NCI-H82 treated with DMSO at 0.1 percent for 48 hours (cell line): ENCODE data around the gene FOSB.
"Not testable (repeated sequence)": the region's sequence is repeated elsewhere in the genome, so short reads cannot be mapped to it uniquely, and the experiment has no call there.

Source experiments
- DNase-seq: peaks from one replicate; lab custom pipeline; 2025; ENCODE audit not compliant: unreplicated experiment; lab: John Stamatoyannopoulos, UW

FOSB gene

DNA sequence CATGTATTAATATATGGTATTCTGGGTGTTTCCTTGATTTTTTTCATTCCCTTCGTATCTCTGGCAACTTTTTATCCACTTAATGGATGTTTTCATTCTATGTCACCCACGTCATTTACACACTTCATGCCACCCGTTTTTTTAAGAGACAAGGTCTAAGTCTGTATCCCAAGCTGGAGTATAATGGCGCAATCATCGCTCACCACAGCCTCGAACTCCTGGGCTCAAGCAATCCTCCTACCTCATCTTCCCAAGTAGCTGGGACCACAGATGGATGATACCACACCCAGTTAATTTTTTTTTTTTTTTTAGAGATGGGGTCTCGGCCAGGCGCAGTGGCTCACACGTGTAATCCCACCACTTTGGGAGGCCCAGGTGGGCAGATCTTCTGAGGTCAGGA is 36.1 kb downstream of the FOSB start:
- DNase-seq: no peak

DNA sequence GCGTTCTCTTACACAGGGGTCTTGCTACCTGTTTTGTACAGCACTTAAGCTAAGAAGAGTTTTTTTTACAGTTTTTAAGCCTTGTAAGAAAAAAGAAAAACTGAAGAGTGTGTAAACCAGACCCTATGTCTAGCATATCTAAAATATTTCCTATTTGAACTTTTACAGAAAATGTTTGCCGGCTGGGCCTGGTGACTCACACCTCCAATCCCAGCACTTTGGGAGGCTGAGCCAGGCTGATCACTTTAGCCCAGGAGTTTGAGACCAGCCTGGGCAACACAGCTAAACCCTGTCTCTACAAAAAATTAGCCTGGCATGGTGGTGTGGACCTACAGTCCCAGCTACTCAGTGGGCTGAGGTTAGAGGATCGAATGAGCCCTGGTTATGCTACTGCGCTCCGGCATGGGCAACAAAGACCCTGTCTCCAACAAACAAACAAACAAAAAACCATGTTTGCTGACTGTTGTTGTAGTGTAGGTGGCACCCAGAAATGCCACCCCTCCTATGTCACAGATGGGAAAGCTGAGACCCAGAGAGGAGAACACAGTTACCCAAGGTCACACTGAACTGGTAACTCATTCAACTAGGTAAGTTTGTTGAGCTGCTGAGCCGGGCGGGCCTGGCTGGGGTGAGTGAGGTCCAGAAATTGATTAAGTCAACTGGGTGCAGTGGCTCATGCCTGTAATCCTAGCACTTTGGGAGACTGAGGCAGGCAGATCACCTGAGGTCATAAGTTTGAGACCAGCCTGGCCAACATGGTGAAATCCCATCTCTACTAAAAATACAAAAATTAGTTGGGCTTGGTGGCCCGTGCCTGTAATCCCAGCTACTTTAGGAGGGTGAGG is 37.6 kb downstream of the FOSB start:
- no peak for DNase-seq

DNA sequence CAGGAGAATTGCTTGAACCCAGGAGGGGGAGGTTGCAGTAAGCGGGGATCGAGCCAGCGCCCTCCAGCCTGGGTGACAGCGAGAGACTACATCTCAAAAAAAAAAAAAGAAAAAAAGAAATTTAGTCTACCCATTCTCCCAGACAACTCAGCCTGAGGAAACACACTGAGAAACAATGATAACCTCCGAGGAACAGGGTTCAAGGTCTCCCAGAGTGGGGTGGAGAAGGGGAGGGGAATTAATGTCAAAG is 38.1 kb downstream of the FOSB start:
- no peak for DNase-seq

DNA sequence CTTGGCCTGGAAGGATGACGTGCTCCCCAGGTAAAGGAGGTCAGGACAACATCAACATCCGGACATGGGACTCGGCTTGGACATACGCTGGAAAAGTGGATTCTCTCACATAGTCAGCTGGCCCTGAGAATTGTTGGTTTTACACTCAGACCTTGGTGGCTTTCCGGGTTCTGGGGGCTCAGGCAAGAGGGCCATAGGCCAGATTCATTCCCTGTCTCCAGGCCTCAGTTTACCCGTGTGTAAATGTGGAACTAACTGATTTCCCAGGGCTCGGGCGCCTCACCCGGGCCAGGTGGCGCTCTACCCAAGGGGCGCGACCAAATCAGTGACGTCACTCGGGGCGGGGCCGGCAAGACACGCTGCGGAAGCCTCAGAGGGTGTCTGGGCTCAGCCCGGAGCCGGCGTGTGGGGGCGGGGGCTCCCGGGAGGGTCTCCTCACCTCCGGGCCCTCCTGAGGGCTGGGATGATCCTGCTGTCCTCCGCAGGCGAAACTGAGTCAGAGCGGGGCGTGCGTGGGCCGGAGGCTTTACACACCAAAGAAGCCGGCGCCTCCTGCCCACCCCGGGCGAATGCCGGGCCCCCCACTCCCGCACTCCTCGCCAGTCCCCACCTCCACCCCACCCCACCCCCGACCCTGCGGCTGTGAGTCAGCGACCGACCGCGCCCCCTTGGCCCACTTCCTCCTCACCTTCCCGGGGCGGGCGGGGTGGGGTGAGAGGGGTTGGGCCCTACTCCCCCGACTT is 38.6 kb downstream of the FOSB start:
- peak; percentile 79 for DNase-seq

DNA sequence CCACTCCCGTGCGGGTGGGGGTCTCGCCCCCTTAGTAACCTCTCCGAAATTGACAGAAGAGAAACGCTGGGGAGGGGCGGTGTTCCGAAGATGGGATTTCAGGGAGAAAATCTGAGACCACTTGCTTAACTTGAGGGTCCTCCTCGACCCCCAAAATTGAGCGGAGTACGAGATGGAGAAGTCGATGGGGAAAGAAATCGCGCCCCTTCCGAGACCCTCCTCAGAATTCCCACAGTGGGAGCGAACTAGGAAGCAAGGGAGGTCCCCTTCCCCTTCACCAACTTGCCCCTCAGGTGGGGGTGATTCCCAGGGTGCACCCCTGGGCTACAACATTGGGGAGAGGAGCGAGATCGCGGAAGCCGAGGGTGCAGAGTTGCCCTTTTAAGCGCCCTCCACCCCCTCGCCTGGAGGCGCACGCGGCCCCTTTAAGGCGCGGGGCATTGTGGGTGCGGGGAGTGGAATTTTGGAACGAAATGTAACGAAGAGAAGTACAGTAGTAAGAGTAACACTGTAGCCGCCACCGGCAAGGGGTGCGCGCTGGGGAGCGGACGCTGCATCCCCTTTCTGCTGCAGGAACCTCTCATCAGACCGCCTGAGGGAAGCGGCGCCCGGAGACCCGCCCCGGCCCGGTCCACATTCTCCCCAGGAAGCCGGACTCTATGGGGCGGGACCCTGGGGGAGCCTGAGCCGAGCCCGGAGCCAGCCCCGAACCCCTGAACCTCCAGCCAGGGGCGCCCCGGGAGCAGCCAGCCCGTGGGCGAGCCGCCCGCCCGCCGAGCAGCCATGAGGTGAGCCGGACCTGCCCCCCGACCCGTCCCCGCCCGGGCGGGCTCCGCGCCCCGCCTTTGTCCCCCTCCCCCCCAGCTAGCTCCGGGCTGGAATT is 39.4 kb downstream of the FOSB start, which contains the start of gene VASP:
VASP (plus strand) TSS at position 491 of the 883 bp plus-strand sequence; CDS start at position 784, 293 bp downstream.
- peak; percentile 59 for DNase-seq

DNA sequence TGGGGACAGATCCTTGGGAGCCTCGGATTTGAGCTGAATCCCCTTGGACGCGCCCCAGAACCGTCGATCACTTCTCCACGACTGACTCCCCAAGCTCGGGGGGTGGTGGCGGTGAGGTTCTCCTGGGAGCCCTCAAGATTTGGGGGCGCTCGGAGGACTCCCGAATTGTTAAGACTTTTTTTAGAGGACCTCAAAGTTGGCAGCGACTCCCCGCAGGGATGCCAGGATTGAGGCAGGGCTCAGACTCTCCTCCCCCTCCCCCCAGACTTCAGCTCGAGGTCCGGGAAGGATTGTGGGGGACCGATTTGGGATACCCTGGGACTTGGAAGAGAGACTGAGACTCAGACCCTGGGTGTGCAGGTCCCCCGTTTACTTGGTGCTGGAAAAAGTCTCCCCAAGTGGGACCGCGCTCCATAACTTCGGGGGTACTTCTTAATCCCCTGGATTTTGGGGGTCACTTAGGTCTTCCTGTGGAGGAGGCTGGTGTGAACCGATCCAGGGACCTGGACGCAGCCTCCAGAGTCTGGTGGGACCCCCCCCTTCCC is 40.1 kb downstream of the FOSB start:
- DNase-seq: no peak

DNA sequence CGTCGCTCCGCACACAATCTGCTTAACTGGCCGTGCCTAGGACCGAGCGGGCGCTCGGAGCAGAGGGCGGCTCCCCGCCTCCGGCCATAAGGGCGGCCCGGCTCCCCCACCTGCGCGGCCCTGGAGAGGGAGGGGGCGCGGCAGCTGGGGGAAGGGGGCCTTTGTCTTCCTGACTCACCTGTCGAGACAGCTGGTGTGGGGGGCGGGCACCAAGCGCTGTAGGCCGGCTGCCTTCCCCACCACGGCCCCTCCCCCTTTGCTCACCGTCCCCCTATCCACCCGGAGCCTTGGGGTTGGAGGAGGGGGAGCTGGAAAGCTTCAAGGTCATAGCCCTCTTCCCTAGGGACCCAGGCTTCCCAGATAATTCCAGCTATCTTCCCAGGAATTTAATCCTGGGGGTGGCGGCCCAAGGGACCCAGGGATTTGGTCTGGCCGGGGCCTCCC is 40.6 kb downstream of the FOSB start:
- peak; percentile 74 for DNase-seq

DNA sequence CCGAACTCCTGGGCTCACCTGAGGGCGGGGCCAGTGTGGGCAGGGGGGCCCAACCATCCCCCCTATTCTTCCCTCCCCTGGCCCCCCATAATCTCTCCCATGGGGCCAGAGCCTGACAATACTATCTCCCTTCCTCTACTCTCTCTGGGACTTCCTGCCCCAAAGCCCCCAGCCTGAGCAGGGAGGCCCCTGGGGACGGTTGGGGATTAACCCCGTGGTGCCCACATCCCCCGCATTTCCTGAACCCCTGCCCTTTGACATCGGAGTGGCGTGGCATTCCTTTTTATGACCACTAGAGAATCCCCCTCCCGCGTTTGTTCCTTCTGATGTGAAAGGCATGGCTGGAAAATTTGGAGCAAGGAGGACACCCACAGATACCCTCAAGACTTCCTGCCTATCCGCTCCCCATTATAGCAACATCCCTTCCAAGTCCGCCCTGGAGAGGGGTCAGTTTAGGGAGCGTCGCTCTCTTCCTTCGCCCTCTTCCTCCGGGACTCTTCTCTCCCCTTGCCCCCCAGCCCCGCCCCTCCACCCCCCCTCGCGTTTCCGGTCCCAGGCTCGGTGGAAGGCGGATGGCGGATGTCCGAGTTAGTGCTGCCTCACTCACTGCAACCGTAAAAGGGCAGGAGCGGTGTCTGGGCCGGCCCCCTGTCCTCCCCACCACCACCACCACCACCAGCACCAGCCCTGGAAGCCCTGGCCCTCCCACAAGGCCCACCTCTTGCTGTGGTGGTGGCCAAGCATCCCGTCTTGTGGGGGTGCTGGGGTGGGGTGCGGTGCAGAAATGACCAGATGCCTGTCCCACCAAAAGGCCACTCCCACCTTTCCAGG is 41.3 kb downstream of the FOSB start:
- no peak for DNase-seq

DNA sequence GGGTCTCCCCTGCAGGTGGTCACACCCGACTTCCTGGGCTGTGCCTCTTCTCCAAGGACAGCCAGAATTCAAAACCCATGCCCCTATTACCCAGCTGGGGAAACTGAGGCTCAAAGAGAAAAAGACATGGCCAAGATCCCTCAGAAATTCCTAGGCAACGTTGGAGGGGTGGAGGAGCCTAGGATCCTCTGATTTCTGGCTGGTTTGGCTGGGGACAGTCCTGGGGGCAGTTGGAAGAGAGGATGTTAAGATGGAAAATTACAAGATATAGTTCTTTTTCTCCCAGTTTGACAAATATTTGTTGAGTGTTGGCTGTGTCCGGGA is 41.9 kb downstream of the FOSB start:
- no peak for DNase-seq

DNA sequence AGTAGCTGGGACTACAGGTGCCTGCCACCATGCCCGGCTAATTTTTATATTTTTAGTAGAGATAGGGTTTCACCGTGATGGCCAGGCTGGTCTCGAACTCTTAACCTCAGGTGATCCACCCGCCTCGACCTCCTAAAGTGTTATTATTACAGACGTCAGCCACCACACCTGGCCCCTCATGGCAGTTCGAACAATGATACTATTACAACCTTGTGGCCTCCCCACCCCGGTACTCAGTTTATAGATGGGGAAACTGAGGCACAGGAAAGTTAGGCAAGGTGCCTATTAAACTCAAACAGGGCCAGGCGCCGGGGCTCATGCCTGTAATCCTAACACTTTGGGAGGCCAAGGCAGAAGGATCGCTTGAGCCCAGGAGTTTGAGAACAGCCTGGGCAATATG is 42.6 kb downstream of the FOSB start:
- DNase-seq: not testable (repeated sequence)

DNA sequence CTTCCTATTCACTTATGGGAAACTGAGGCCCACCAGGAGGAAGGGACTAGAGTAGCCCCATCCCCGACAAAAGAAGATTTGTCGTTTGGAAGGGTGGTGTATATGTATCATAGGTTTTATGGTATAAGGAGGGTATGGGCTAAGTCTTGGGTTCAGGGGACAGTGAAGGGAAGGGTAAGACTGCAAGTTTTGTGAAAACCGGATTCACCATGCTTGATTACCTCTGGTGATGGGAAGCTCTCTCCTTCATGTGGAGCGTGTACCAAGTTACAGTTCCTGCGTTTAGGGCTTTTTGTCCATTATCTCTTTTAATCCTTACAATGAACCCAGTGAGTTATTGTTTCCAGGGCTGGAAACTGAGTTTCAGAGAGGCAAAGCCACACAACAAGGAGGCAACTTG is 43.3 kb downstream of the FOSB start:
- no peak for DNase-seq

DNA sequence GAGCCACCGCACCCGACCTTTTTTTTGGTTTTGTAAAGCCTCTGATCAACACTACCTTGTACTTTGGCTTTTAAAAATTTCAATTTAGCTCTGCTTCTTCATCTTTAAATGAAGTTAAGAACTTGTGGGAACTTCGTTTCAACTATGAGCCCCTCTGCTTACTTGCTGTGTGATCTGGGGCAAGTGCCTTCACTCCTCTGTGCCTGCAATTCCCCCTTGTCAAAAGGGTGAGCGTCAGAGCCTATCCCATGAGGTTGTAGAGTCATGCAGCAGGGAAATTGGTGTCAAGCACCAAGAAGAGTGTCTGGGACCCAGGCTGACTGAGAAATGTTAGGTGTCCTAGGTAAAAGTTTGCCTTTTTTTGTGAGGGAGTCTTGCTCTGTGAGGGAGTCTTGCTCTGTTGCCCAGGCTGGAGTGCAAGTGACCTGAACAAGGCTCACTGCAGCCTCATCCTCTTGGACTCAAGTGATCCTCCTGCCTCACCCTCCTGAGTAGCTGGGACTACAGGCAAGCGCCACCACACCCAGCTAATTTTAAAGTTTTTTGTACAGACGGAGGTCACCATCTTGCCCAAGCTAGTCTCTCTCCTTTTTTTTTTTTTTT is 45.2 kb downstream of the FOSB start:
- no peak for DNase-seq

DNA sequence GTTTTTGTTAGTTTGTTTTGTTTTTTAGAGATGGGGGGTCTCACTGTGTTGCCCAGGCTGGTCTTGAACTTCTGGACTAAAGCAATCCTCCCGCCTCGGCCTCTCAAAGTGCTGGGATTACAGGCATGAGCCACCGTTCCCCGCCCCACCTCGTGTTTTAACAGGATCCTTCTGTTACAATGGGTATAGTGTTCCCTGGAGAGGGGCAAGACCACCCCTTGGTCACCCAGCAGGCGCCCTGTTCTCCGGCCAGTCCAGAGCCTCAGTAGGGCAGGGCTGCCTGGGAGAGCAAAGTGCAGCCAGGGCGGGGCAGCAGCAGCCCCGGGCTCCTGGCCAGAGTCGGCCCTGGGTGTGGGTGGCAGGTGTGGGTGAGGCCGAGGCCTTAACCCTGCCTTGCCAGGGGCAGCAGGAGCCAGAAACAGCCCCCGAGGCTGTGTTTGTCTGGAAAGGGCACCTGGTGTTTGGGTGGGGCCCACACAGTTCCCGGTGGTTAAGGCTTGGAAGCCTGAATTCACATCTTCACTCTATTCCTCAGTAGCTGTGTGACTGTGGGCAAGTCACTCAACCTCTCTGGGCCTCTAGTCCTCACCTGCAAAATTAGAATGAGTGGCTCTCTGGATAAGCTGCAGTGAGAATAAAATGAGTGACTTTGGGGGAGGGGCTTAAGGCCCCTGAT is 46.7 kb downstream of the FOSB start:
- no peak for DNase-seq

DNA sequence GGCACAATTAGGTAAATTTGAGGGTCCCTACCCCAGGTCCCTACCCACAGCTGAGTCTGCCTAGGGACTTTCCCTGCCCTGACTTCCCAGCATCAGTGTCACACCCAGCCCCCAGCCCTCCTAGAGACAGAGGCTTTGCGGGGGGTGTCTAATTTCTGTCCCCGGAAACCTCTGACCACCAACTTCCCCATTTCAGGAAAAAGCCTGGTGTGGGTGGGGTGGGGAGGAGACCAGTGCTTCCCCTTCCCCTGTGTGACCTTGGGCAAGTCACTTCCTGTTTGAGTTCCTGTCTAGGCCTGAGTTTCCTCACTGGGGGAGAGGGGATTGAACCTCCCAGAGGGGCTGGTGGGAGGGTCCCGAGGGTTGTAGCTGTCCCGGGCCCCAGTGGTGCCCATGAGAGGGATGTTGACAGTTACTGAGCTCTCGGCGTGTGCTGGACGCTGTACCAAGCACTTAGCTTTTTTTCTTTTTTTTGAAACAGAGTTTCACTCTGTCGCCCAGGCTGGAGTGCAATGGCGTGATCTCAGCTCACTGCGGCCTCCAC is 47.4 kb downstream of the FOSB start:
- DNase-seq: no peak

DNA sequence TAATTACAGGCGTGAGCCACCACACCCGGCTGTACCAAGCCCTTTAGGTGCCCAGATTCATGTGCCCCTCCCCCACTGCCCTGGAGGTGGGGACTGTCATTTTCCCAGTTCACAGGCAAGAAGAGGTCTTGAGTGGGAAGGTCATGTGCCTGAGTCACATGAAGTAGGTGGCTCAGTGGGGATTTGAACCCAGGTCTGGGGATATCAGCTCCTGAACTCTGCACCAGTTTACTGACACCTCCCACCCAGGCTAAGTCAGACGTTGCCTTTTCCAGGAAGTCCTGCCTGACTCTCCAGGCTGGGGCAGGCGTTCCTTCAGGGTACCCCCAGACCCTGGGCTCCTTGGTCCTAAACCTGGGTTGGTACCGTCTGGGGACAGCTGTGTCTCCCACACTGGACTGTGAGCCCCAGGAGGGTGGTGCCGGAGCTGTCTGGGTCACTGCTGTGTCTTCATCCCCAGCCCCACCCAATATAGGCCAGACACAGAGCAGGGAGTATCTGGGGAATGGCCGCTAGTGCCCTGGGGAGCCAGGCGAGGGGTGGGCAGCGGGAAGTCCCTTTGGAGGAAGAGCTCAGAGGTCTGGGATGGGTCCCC is 48.1 kb downstream of the FOSB start:
- no peak for DNase-seq

DNA sequence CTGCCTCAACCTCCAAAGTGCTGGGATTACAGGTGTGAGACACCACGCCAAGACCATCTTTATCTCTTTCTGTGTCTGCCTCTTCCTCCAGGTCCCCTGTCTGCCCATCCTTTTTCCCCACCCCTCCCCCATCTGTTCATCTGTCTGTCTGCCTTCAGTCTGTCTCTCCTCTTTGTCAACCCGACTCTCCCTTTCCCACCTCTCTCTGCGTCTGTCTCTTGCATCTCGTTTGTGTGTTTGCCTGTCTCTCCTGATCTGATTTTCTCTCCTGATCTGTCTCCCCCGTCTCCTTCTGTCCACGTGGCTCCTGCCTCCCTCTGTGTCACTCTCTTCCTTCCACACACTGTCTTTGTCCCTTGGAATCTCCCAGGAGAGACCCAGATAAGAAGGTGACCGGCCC is 49.4 kb downstream of the FOSB start:
- DNase-seq: no peak

DNA sequence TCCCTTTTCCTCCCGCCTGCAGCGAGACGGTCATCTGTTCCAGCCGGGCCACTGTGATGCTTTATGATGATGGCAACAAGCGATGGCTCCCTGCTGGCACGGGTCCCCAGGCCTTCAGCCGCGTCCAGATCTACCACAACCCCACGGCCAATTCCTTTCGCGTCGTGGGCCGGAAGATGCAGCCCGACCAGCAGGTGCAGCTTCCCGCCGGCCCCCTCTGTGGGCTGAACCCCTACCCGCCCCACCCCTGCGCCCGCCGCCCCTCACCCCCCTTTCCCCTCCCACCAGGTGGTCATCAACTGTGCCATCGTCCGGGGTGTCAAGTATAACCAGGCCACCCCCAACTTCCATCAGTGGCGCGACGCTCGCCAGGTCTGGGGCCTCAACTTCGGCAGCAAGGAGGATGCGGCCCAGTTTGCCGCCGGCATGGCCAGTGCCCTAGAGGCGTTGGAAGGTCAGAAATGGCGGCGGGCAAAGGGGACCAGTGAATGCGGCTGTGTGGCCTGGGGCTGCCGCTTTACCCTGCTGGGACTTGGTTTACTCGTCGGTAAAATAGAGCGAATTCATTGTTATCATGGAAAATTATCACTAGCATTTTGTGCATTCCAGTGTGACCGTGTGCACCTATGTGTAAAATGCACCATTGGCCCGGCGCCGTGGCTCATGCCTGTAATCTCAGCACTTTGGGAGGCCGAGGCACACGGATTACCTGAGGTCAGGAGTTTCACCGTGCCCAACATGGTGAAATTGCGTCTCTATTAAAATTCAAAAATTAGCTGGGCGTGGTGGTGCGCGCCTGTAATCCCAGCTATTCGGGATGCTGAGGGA is 50.1 kb downstream of the FOSB start:
- DNase-seq: no peak

DNA sequence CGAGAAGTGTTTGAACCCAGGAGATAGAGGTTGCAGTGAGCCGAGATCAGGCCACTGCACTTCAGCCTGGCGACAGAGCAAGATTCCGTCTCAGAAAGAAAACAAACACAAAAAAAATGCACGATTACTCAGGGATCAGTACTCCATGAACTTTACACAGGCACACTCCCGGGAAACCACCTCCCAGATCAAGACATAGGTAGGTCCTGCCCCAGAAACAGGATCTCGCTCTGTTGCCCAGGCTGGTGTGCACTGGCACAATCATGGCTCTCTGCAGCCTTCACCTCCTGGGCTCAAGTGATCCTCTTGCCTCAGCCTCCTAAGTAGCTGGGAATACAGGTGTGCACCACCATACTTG is 50.7 kb downstream of the FOSB start:
- no peak for DNase-seq
